ENCODE data around the gene CHIT1. TPM values are rescaled to one million over a fixed set of nuclear protein-coding genes. Genes with fewer than 3 reads are reported as not detected.

Gene CHIT1
- total and polyA plus RNA-seq, 9 of the 15 experiments (the other 6 are each of a cell fraction or from before 2014, with no cell fraction given), result not detected

DNA sequence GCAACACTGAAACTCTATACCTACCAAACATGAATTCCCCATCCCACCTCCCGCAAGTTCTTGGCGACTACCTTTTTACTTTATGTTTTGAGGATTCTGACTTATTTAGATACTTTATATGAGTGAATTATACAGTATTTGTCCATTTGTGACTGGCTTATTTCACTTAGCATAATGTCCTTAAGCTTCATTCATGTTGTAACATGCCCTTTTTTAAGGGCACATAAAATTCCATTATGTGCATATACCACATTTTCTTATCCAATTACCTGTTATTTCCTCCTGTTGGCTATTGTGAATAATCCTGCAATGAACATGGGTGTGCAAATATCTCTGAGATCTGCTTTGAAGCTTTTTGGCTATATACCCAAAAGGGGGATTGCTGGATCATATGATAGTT lies 22.0 kb upstream of the CHIT1 start:
- H3K27me3 ChIP-seq (ENCODE audit: control insufficient read depth in 2 of 2, insufficient read depth in 2 of 2, low read length in 2 of 2), result peaks cover 0 to 4% of the 10 kb centered on the region in 2 experiments; a peak in 3 of 5 replicates
- no peak overlapping the region for H3K27ac ChIP-seq (ENCODE audit: extremely low read depth, low read depth, low read length)
- FAIRE-seq, result no peak
- H4K20me1 ChIP-seq (replicated peaks; ENCODE audit: control insufficient read depth, insufficient read depth, low read length), result no peaks in the 10 kb centered on the region
- intact Hi-C loops (cut with micrococcal nuclease) (no loop called here), in situ Hi-C loops (cut with MboI) (no loop called here)
- no peak overlapping the region for H3K4me2 ChIP-seq (ENCODE audit: insufficient read depth, low read length)
- no peak for TF ChIP-seq PCBP1 (IDR thresholded peaks at IDR 0.05; ENCODE audit: low read depth, low read length, poor library complexity, severe bottlenecking)
- TF ChIP-seq, protein P1, sequence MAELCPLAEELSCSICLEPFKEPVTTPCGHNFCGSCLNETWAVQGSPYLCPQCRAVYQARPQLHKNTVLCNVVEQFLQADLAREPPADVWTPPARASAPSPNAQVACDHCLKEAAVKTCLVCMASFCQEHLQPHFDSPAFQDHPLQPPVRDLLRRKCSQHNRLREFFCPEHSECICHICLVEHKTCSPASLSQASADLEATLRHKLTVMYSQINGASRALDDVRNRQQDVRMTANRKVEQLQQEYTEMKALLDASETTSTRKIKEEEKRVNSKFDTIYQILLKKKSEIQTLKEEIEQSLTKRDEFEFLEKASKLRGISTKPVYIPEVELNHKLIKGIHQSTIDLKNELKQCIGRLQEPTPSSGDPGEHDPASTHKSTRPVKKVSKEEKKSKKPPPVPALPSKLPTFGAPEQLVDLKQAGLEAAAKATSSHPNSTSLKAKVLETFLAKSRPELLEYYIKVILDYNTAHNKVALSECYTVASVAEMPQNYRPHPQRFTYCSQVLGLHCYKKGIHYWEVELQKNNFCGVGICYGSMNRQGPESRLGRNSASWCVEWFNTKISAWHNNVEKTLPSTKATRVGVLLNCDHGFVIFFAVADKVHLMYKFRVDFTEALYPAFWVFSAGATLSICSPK (IDR thresholded peaks at IDR 0.05; ENCODE audit: borderline replicate concordance), result no peak
- TF ChIP-seq, protein P2, sequence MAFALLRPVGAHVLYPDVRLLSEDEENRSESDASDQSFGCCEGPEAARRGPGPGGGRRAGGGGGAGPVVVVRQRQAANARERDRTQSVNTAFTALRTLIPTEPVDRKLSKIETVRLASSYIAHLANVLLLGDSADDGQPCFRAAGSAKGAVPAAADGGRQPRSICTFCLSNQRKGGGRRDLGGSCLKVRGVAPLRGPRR (CRISPR knock-in tag; IDR thresholded peaks at IDR 0.05), result no peak
- TF ChIP-seq, protein P3, sequence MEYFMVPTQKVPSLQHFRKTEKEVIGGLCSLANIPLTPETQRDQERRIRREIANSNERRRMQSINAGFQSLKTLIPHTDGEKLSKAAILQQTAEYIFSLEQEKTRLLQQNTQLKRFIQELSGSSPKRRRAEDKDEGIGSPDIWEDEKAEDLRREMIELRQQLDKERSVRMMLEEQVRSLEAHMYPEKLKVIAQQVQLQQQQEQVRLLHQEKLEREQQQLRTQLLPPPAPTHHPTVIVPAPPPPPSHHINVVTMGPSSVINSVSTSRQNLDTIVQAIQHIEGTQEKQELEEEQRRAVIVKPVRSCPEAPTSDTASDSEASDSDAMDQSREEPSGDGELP (CRISPR knock-in tag; IDR thresholded peaks at IDR 0.05; ENCODE audit: borderline replicate concordance), result no peak
- DNase-seq (ENCODE audit: extremely low read depth in 1 of 4, low spot score in 3 of 4), result no peak
- no peaks in the 10 kb centered on the region for H3K36me3 ChIP-seq (ENCODE audit: control insufficient read depth, insufficient read depth, low read length)
- no peaks in the 10 kb centered on the region for H3K9me3 ChIP-seq (replicated peaks; ENCODE audit: control insufficient read depth, insufficient read depth, low read depth, low read length)
- no peaks in the 10 kb centered on the region for H3K79me2 ChIP-seq (ENCODE audit: control insufficient read depth, insufficient read depth, low read length)
- H3K9ac ChIP-seq (ENCODE audit: insufficient read depth in 1 of 2, low read depth in 2 of 2, low read length in 2 of 2), result no peak overlapping the region
- H2AFZ ChIP-seq (ENCODE audit: low read depth, low read length), result no peak overlapping the region
- 0% methylated on average over 2 of the region's 2 CpGs for WGBS (ENCODE audit: insufficient coverage, low coverage, missing lambda C conversion rate)
- ATAC-seq, result no peak
- H3K4me1 ChIP-seq (replicated peaks in 1 of 2; ENCODE audit: control insufficient read depth in 2 of 2, insufficient read depth in 2 of 2, low read length in 2 of 2), result no peaks in the 10 kb centered on the region
- POLR2A ChIA-PET, result interaction anchor here (0.7 kb wide), 1 partner anchor 603 kb away, joined by 3 read pairs; no protein-coding TSS in a partner anchor
- H3K9me1 ChIP-seq (ENCODE audit: control insufficient read depth, insufficient read depth, low read length), result no peaks in the 10 kb centered on the region
- CTCF ChIA-PET (ENCODE audit: low intra/inter-chr PET ratio), result no interaction called here
- no TSS peak for BruUV-seq (replicated peaks)
- H3K4me3 ChIP-seq, result no peak overlapping the region
